HEK293 (cell line): ENCODE measurements around the gene CDC34.

Source experiments
- CTCF ChIA-PET: fragments of 350-600 bp; formaldehyde crosslinking; extraction: SDS; loops from one replicate; lab custom pipeline; 2021; ENCODE audit warnings: antibody characterized with exemption; lab: Yijun Ruan, JAX
- POLR2A ChIA-PET: fragments of 300-600 bp; formaldehyde crosslinking; extraction: SDS; loops from one replicate; lab custom pipeline; 2020; ENCODE audit warnings: antibody characterized with exemption, inconsistent platforms; lab: Yijun Ruan, JAX
- H3K27ac ChIP-seq: fragments of 200-500 bp; sonication (Bioruptor generic); 2 replicates; pipeline ENCODE4 v1.5.1; 2014; ENCODE audit warnings: low read depth, low read length, control low read depth, inconsistent platforms; ENCODE audit errors: extremely low read depth
- H3K36me3 ChIP-seq, 2 experiments: fragments of 200-500 bp in 1 of 2; sonication (Bioruptor generic) in 1 of 2; 1 replicate in 1 of 2; 2 replicates in 1 of 2; pipeline ENCODE4 v1.5.1; 2014 to 2017; ENCODE audit warnings: inconsistent platforms in 2 of 2, low read length in 2 of 2; ENCODE audit not compliant: control insufficient read depth in 2 of 2, insufficient read depth in 1 of 2
- H3K4me1 ChIP-seq: fragments of 200-500 bp; sonication (Bioruptor generic); 2 replicates; pipeline ENCODE4 v1.5.1; 2014; ENCODE audit warnings: mild to moderate bottlenecking, low read length, inconsistent platforms; ENCODE audit not compliant: control insufficient read depth, insufficient read depth
- H3K4me3 ChIP-seq: 2 replicates; pipeline ENCODE4 v1.5.1; 2011; ENCODE audit warnings: low read depth, mild to moderate bottlenecking, control low read depth, low read length, moderate library complexity
- H3K9me3 ChIP-seq: fragments of 200-500 bp; sonication (Bioruptor generic); 2 replicates; pipeline ENCODE4 v1.5.1; 2014; ENCODE audit warnings: low read depth, low read length, inconsistent platforms; ENCODE audit not compliant: control insufficient read depth, insufficient read depth
- CTCF ChIP-seq: fragments of 450-650 bp; formaldehyde crosslinking; IDR thresholded peaks from 2 replicates; pipeline ENCODE4 v1.5.1; 2016; ENCODE audit warnings: missing biosample characterization, missing genetic modification characterization
- ELK4 ChIP-seq: IDR thresholded peaks from 2 replicates; pipeline ENCODE4 v1.6.1; 2011; ENCODE audit warnings: mild to moderate bottlenecking, low read depth, low read length, borderline replicate concordance
- FEZF1 ChIP-seq: fragments of 450-650 bp; formaldehyde crosslinking; IDR thresholded peaks from 2 replicates; pipeline ENCODE4 v1.5.1; 2016; ENCODE audit warnings: missing biosample characterization, missing genetic modification characterization
- IKZF3 ChIP-seq: fragments of 450-650 bp; IDR thresholded peaks from 2 replicates; pipeline ENCODE4 v1.5.0; 2018; ENCODE audit warnings: missing biosample characterization, mild to moderate bottlenecking, missing genetic modification characterization, moderate library complexity
- SCRT1 ChIP-seq: fragments of 450-650 bp; formaldehyde crosslinking; IDR thresholded peaks from 2 replicates; pipeline ENCODE4 v1.5.1; 2016; ENCODE audit warnings: missing biosample characterization, missing genetic modification characterization, borderline replicate concordance
- SP2 ChIP-seq: fragments of 450-650 bp; formaldehyde crosslinking; IDR thresholded peaks from 2 replicates; pipeline ENCODE4 v1.5.1; 2016; ENCODE audit warnings: missing biosample characterization, missing genetic modification characterization
- TRIM28 ChIP-seq: IDR thresholded peaks from 2 replicates; pipeline ENCODE4 v1.6.1; 2011; ENCODE audit warnings: low read length, control low read depth, borderline replicate concordance
- TSHZ1 ChIP-seq: fragments of 450-650 bp; formaldehyde crosslinking; IDR thresholded peaks from 2 replicates; pipeline ENCODE4 v1.5.1; 2016; ENCODE audit warnings: missing biosample characterization, missing genetic modification characterization, borderline replicate concordance
- ZNF112 ChIP-seq: fragments of 450-650 bp; formaldehyde crosslinking; IDR thresholded peaks from 2 replicates; pipeline ENCODE4 v1.5.0; 2017; ENCODE audit warnings: missing biosample characterization, missing genetic modification characterization
- ZNF221 ChIP-seq: fragments of 450-650 bp; formaldehyde crosslinking; IDR thresholded peaks from 2 replicates; pipeline ENCODE4 v1.5.1; 2017; ENCODE audit warnings: missing biosample characterization, missing genetic modification characterization, borderline replicate concordance
- ZNF23 ChIP-seq: fragments of 450-650 bp; formaldehyde crosslinking; IDR thresholded peaks from 2 replicates; pipeline ENCODE4 v1.5.1; 2016; ENCODE audit warnings: missing biosample characterization, missing genetic modification characterization, borderline replicate concordance
- ZNF449 ChIP-seq: fragments of 450-650 bp; formaldehyde crosslinking; IDR thresholded peaks from 2 replicates; pipeline ENCODE4 v1.5.1; 2017; ENCODE audit warnings: missing biosample characterization, mild to moderate bottlenecking, missing genetic modification characterization, moderate library complexity
- ZNF549 ChIP-seq: fragments of 450-650 bp; IDR thresholded peaks from 2 replicates; pipeline ENCODE4 v1.5.1; 2018; ENCODE audit warnings: missing biosample characterization, missing genetic modification characterization, mild to moderate bottlenecking, inconsistent platforms, moderate library complexity
- ZNF560 ChIP-seq: fragments of 450-650 bp; formaldehyde crosslinking; IDR thresholded peaks from 2 replicates; pipeline ENCODE4 v1.5.1; 2017; ENCODE audit warnings: missing biosample characterization, missing genetic modification characterization, borderline replicate concordance
- ZNF629 ChIP-seq: fragments of 450-650 bp; formaldehyde crosslinking; IDR thresholded peaks from 2 replicates; pipeline ENCODE4 v1.5.1; 2017; ENCODE audit warnings: missing biosample characterization, missing genetic modification characterization
- ZNF704 ChIP-seq: fragments of 450-650 bp; formaldehyde crosslinking; IDR thresholded peaks from 2 replicates; pipeline ENCODE4 v1.5.1; 2016; ENCODE audit warnings: missing biosample characterization, missing genetic modification characterization
- ZSCAN30 ChIP-seq: fragments of 450-650 bp; IDR thresholded peaks from 2 replicates; pipeline ENCODE4 v1.5.1; 2018; ENCODE audit warnings: missing biosample characterization, mild to moderate bottlenecking, missing genetic modification characterization, moderate library complexity
- TF ChIP-seq, protein P1 (sequence below): fragments of 450-650 bp; formaldehyde crosslinking; optimal IDR thresholded peaks from 2 replicates; pipeline ENCODE3; 2016; ENCODE audit warnings: missing biosample characterization, mild to moderate bottlenecking, missing genetic modification characterization
- TF ChIP-seq, protein P2 (sequence below): fragments of 450-650 bp; formaldehyde crosslinking; IDR thresholded peaks from 2 replicates; pipeline ENCODE4 v1.5.1; 2016; ENCODE audit warnings: missing biosample characterization, missing genetic modification characterization

The CDC34 gene

DNA sequence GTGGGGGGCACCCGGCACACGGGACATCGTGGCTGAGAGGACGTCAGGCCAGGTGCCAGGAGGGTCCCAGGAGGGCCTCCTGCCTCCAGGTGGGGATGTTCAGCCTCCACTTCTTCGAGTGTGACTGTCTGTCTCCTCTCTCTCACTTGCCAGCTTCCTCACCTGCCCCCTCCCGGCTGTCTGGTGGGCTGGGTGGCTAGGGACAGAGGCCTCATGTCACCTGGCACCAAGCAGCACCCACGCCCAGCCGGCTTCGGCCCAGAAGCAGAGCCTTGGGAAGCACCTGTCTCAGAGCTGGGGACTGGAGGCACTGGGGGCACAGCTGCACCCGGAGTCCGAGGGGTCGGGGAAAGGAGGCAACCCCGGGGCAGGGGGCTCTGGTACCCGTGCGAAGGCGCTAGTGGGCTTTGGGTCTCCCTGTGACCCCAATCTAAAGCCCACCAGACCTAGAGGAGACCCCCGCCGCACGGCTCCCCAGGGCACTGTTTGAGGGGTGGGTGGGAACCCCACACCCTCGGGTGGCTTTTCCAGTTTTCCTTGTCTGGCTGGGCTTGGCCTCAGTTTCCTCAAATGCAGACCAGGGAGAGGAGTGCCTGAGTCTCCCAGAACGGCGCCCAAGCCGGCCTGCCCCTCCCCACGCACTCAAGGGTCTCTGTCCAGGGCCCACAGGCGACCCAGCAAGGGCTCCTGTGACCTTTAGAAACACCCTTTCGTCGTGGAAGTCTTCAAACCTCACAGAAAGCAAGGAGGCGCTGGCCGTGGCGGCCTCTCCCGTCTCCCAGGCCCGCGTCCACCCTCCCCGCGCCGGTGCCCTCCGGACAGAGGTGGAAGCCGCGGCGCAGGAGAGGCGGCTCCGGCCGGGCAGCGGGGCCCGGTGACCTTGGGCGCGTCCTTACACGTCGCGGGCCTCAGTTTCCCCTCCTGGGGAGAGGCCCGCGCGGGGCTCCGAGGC lies 57.5 kb downstream of the CDC34 start (continued):
- TF ChIP-seq CTCF (tag by site-specific recombination) (peak; percentile 69), IKZF3 (tag by site-specific recombination) (no peak), ELK4 (no peak)
- TF ChIP-seq, protein P1, sequence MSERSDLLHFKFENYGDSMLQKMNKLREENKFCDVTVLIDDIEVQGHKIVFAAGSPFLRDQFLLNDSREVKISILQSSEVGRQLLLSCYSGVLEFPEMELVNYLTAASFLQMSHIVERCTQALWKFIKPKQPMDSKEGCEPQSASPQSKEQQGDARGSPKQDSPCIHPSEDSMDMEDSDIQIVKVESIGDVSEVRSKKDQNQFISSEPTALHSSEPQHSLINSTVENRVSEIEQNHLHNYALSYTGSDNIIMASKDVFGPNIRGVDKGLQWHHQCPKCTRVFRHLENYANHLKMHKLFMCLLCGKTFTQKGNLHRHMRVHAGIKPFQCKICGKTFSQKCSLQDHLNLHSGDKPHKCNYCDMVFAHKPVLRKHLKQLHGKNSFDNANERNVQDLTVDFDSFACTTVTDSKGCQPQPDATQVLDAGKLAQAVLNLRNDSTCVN: peak; percentile 32
- TF ChIP-seq, protein P2, sequence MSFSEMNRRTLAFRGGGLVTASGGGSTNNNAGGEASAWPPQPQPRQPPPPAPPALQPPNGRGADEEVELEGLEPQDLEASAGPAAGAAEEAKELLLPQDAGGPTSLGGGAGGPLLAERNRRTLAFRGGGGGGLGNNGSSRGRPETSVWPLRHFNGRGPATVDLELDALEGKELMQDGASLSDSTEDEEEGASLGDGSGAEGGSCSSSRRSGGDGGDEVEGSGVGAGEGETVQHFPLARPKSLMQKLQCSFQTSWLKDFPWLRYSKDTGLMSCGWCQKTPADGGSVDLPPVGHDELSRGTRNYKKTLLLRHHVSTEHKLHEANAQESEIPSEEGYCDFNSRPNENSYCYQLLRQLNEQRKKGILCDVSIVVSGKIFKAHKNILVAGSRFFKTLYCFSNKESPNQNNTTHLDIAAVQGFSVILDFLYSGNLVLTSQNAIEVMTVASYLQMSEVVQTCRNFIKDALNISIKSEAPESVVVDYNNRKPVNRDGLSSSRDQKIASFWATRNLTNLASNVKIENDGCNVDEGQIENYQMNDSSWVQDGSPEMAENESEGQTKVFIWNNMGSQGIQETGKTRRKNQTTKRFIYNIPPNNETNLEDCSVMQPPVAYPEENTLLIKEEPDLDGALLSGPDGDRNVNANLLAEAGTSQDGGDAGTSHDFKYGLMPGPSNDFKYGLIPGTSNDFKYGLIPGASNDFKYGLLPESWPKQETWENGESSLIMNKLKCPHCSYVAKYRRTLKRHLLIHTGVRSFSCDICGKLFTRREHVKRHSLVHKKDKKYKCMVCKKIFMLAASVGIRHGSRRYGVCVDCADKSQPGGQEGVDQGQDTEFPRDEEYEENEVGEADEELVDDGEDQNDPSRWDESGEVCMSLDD (tag by site-specific recombination): peak; percentile 3; the same call in 1 of the 2 replicates

- Histone ChIP-seq H3K27ac (peak within 1 kb of the TSS; percentile 35; the same call in 1 of the 2 replicates), H3K4me1 (peaks cover 7% of the 10 kb centered on the region; the same call in 1 of the 2 replicates), H3K9me3 (no peaks in the 10 kb centered on the region), H3K4me3 (peak within 1 kb of the TSS; percentile 24), H3K36me3 (no peaks in the 10 kb centered on the region)
- TF ChIP-seq ZNF629 (tag by site-specific recombination) (no peak), TRIM28 (no peak), ZSCAN30 (tag by site-specific recombination) (no peak), ZNF221 (tag by site-specific recombination) (no peak), ZNF560 (tag by site-specific recombination) (no peak), ZNF549 (no peak), ZNF704 (no peak), SCRT1 (tag by site-specific recombination) (no peak), ZNF112 (tag by site-specific recombination) (no peak), FEZF1 (no peak), ZNF23 (no peak), SP2 (tag by site-specific recombination) (no peak), ZNF449 (tag by site-specific recombination) (no peak), TSHZ1 (tag by site-specific recombination) (no peak)
- POLR2A ChIA-PET: no interaction called here
- CTCF ChIA-PET: no interaction called here
These were observed 58.3 kb downstream of the CDC34 start, which contains the start of gene HCN2 for GRCh38 chr19:589693-590395. HCN2 (plus strand) TSS chr19:589881; CDS start chr19:589946, 65 bp downstream.
